Fibroblast of lung (primary cell): ENCODE measurements around the gene TYRO3. TPM values are rescaled to one million over a fixed set of nuclear protein-coding genes. Genes with fewer than 3 reads are reported as not detected.

Experiments used
- DNase-seq, 2 donors: peaks; one replicate each; pipeline versions ENCODE4 v3.0.0 to v3.0.0-alpha.2; 2010; ENCODE audit warnings: low read depth in 2 of 2
- H2AFZ ChIP-seq: 2 replicates; pipeline ENCODE4 v1.5.1; 2012; ENCODE audit warnings: low read length, control low read depth, inconsistent platforms
- H3K27ac ChIP-seq: 2 replicates; pipeline ENCODE4 v1.5.1; 2011; ENCODE audit warnings: low read length, control low read depth; ENCODE audit not compliant: insufficient read depth
- H3K27me3 ChIP-seq: 2 replicates; pipeline ENCODE4 v1.5.1; 2011; ENCODE audit warnings: mild to moderate bottlenecking, low read length; ENCODE audit not compliant: control insufficient read depth, insufficient read depth
- H3K36me3 ChIP-seq: 2 replicates; pipeline ENCODE4 v1.5.1; 2011; ENCODE audit warnings: low read length; ENCODE audit not compliant: control insufficient read depth, insufficient read depth
- H3K4me1 ChIP-seq: 2 replicates; pipeline ENCODE4 v1.5.1; 2011; ENCODE audit warnings: low read length; ENCODE audit not compliant: control insufficient read depth, insufficient read depth; ENCODE audit errors: extremely low read depth
- H3K4me2 ChIP-seq: 2 replicates; pipeline ENCODE4 v1.5.1; 2011; ENCODE audit warnings: low read length, control low read depth; ENCODE audit not compliant: insufficient read depth; ENCODE audit errors: extremely low read depth
- H3K4me3 ChIP-seq, 4 experiments: fragments of 200-600 bp in 1 of 4; sonication (generic) in 1 of 4; replicated peaks in 1 of 4; 2 replicates each; pipeline ENCODE4 v1.5.1; 2011 to 2016; ENCODE audit warnings: low read length in 4 of 4, low read depth in 3 of 4, mild to moderate bottlenecking in 3 of 4, control low read depth in 2 of 4, inconsistent platforms in 1 of 4, mixed read lengths in 1 of 4; ENCODE audit not compliant: insufficient read depth in 1 of 4; ENCODE audit errors: control extremely low read depth in 1 of 4
- H3K79me2 ChIP-seq: 2 replicates; pipeline ENCODE4 v1.5.1; 2012; ENCODE audit warnings: mild to moderate bottlenecking, low read length, inconsistent platforms; ENCODE audit not compliant: control insufficient read depth, insufficient read depth
- H3K9ac ChIP-seq: 2 replicates; pipeline ENCODE4 v1.5.1; 2011; ENCODE audit warnings: mild to moderate bottlenecking, low read length, control low read depth; ENCODE audit not compliant: insufficient read depth
- H3K9me3 ChIP-seq: 2 replicates; pipeline ENCODE4 v1.5.1; 2012; ENCODE audit warnings: low read depth, low read length; ENCODE audit not compliant: control insufficient read depth, insufficient read depth
- H4K20me1 ChIP-seq: 2 replicates; pipeline ENCODE4 v1.5.1; 2011; ENCODE audit warnings: low read length; ENCODE audit not compliant: control insufficient read depth, insufficient read depth; ENCODE audit errors: extremely low read depth
- EZH2 ChIP-seq: IDR thresholded peaks from 2 replicates; pipeline ENCODE4 v1.5.1; 2012; ENCODE audit warnings: low read length, control low read depth, mild to moderate bottlenecking; ENCODE audit errors: missing control alignments
- polyA plus RNA-seq, 2 donors: library from polyadenylated mRNA; depleted of rRNA in 1 of 2; stranded (reverse) in 1 of 2; unstranded in 1 of 2; fragments of >200 nt; gene quantifications; 2 replicates each; pipeline ENCODE4 v1.2.1, GENCODE V29; 2011 to 2012; ENCODE audit warnings: missing spikeins in 1 of 2
- total RNA-seq: library from RNA; depleted of rRNA; stranded (reverse); fragments of >200 nt; gene quantifications from 2 replicates; pipeline ENCODE4 v1.2.1, GENCODE V29; 2014
- TF ChIP-seq, protein P1 (sequence below), 2 donors: IDR thresholded peaks in 1 of 2; conservative IDR thresholded peaks in 1 of 2; 1 replicate in 1 of 2; 2 replicates in 1 of 2; pipeline ENCODE4 v1.5.1; 2011 to 2012; ENCODE audit warnings: low read length in 2 of 2, control low read depth in 1 of 2, inconsistent platforms in 1 of 2, low read depth in 1 of 2, mild to moderate bottlenecking in 1 of 2

TYRO3 gene
- total and polyA plus RNA-seq, 2 donors (not counting 1 experiment from before 2014, with no cell fraction given), result 9.2 to 14.9 TPM

DNA sequence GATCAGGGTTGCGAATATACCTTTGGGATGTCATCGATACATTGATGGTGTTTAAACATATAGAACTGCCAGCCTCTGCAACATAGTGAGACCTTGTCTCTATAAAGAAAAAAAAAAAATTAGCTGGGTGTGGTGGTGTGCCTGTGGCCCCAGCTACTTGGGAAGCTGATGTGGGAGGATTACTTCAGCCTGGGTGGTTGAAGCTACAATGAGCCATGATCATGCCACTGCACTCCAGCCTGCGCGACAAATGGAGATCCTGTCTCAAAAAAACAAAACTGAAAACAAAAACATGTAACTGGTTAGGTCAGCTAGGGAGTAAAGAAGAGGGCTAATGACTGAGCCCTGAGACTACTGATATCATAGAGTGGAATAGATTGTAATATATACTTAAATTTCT is 70.5 kb downstream of the TYRO3 start:
- Histone ChIP-seq H3K27me3 (no peaks in the 10 kb centered on the region), H3K4me1 (no peaks in the 10 kb centered on the region), H3K79me2 (no peaks in the 10 kb centered on the region), H3K9me3 (no peaks in the 10 kb centered on the region), H3K4me3 (no peak overlapping the region), H3K4me2 (no peak overlapping the region), H3K36me3 (no peaks in the 10 kb centered on the region), H2AFZ (no peak overlapping the region), H4K20me1 (no peaks in the 10 kb centered on the region), H3K27ac (no peak overlapping the region), H3K9ac (no peak overlapping the region)
- no peak for DNase-seq
- TF ChIP-seq EZH2, result no peak
- TF ChIP-seq, protein P1, sequence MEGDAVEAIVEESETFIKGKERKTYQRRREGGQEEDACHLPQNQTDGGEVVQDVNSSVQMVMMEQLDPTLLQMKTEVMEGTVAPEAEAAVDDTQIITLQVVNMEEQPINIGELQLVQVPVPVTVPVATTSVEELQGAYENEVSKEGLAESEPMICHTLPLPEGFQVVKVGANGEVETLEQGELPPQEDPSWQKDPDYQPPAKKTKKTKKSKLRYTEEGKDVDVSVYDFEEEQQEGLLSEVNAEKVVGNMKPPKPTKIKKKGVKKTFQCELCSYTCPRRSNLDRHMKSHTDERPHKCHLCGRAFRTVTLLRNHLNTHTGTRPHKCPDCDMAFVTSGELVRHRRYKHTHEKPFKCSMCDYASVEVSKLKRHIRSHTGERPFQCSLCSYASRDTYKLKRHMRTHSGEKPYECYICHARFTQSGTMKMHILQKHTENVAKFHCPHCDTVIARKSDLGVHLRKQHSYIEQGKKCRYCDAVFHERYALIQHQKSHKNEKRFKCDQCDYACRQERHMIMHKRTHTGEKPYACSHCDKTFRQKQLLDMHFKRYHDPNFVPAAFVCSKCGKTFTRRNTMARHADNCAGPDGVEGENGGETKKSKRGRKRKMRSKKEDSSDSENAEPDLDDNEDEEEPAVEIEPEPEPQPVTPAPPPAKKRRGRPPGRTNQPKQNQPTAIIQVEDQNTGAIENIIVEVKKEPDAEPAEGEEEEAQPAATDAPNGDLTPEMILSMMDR (conservative IDR thresholded peaks at IDR 0.05 in 1 of 2, IDR thresholded peaks at IDR 0.05 in 1 of 2; ENCODE audit: low read depth in 1 of 2, low read length in 2 of 2), result no peak

DNA sequence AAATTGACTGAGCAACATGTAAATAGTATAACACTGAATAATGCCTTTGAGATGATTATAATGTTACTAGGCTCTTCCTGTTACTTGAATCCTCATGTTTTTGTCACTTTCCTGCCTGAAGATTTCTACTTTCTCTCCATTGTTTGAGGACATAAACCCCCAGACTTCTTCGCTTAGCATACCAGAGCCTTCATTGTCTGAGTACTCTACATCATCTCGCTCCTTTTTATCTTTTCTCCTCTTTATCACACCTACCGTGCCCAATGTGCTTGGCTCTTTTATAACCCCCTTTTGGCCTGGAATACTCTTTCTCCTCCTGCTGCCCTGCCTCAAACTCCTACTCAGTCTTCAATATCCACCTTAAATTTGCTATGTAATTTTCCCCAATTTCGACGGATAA is 70.9 kb downstream of the TYRO3 start:
- no peak for TF ChIP-seq EZH2
- TF ChIP-seq, protein P1 (conservative IDR thresholded peaks at IDR 0.05 in 1 of 2, IDR thresholded peaks at IDR 0.05 in 1 of 2; ENCODE audit: low read depth in 1 of 2, low read length in 2 of 2), result no peak
- no peak overlapping the region for H3K4me3 ChIP-seq
- DNase-seq, result no peak

DNA sequence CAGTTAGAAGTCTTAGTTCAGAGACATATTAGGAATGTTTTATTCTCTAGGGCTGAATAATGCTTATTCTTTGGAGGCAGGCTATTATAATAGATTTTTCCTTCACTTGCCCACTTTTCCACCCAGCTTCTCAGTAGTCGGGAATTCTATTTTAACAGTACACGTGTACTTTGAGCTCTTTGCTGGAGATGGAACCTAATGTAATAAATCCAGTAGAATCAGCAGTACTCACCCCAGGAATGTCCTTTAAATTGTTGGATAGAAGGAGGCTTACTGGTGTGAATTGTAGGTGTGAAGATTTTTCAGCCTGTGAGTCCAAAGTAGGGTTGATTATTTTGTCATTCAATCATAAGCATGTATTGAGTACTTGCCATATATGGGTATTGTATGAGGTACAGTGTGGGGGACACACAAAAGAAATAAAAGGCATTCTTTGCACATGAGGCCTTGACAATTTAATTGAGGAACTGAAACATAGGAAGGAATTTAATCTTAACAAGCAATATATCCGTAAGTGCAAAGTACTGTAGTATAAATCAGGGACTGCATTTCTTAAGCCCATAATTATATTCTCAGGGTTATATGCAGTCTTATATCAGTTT is 71.7 kb downstream of the TYRO3 start:
- Histone ChIP-seq H3K79me2 (no peaks in the 10 kb centered on the region), H3K36me3 (no peaks in the 10 kb centered on the region), H3K27me3 (no peaks in the 10 kb centered on the region), H3K27ac (no peak overlapping the region), H3K4me2 (no peak overlapping the region), H3K4me1 (no peaks in the 10 kb centered on the region), H3K4me3 (no peak overlapping the region), H3K9ac (no peak overlapping the region), H3K9me3 (no peaks in the 10 kb centered on the region), H4K20me1 (no peaks in the 10 kb centered on the region), H2AFZ (no peak overlapping the region)
- TF ChIP-seq, protein P1 (conservative IDR thresholded peaks at IDR 0.05 in 1 of 2, IDR thresholded peaks at IDR 0.05 in 1 of 2; ENCODE audit: low read depth in 1 of 2, low read length in 2 of 2), result no peak
- no peak for TF ChIP-seq EZH2
- DNase-seq, result no peak

More for the DNA sequence above, 70.9 kb downstream of the TYRO3 start:
- Histone ChIP-seq H3K27ac (no peak overlapping the region), H2AFZ (no peak overlapping the region), H3K4me1 (no peaks in the 10 kb centered on the region), H3K27me3 (no peaks in the 10 kb centered on the region), H3K79me2 (no peaks in the 10 kb centered on the region), H3K9me3 (no peaks in the 10 kb centered on the region), H3K36me3 (no peaks in the 10 kb centered on the region), H4K20me1 (no peaks in the 10 kb centered on the region), H3K9ac (no peak overlapping the region), H3K4me2 (no peak overlapping the region)
